Measurements from ENCODE around the gene SDK2. TPM values are rescaled to one million over a fixed set of nuclear protein-coding genes. Genes with fewer than 3 reads are reported as not detected.

SDK2 gene
- total and polyA plus RNA-seq, 9 of the 15 experiments (the other 6 are each of a cell fraction or from before 2014, with no cell fraction given) = 0.04 TPM; not detected in 8

DNA sequence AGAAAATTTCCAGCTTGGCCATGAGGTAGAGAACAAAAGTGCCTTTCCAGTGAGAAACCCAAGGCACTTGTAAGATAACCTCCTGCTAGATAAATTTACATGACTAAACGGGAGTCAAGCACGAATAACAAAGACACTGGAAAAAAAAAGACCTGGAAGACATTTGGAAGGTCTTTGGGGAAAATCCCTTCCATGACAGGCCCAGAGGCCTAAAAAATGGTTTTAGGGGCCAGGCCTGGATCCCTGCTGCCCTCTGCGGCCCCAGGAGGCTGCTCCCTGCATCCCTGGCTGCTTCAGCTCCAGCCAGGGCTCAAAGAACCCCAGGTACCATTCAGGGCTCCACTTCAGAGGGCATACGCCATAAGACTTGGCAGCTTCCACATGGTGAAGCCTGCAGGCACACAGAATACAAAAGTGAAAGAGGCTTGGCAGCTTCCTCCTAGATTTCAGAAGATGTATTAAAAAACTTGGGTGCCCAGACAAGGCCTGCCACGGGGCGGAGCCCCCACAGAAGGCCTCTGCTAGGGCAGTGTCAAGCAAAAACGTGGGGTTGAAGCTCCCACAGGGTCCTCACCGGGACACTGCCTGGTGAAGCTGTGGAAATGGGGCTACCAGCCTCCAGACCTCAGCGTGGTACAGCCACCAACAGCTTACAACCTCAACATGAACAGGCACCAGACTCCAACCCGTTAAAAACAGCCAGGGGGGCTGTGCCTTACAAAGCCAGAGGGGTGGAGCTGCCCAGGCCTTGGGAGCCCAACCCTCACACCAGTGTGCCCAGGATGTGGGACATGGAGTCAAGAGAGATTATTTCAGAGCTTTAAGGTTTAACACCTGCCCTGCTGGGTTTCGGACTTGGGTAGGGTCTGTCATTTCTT is 77.1 kb downstream of the SDK2 start (continued):
- TF ChIP-seq, protein P1, sequence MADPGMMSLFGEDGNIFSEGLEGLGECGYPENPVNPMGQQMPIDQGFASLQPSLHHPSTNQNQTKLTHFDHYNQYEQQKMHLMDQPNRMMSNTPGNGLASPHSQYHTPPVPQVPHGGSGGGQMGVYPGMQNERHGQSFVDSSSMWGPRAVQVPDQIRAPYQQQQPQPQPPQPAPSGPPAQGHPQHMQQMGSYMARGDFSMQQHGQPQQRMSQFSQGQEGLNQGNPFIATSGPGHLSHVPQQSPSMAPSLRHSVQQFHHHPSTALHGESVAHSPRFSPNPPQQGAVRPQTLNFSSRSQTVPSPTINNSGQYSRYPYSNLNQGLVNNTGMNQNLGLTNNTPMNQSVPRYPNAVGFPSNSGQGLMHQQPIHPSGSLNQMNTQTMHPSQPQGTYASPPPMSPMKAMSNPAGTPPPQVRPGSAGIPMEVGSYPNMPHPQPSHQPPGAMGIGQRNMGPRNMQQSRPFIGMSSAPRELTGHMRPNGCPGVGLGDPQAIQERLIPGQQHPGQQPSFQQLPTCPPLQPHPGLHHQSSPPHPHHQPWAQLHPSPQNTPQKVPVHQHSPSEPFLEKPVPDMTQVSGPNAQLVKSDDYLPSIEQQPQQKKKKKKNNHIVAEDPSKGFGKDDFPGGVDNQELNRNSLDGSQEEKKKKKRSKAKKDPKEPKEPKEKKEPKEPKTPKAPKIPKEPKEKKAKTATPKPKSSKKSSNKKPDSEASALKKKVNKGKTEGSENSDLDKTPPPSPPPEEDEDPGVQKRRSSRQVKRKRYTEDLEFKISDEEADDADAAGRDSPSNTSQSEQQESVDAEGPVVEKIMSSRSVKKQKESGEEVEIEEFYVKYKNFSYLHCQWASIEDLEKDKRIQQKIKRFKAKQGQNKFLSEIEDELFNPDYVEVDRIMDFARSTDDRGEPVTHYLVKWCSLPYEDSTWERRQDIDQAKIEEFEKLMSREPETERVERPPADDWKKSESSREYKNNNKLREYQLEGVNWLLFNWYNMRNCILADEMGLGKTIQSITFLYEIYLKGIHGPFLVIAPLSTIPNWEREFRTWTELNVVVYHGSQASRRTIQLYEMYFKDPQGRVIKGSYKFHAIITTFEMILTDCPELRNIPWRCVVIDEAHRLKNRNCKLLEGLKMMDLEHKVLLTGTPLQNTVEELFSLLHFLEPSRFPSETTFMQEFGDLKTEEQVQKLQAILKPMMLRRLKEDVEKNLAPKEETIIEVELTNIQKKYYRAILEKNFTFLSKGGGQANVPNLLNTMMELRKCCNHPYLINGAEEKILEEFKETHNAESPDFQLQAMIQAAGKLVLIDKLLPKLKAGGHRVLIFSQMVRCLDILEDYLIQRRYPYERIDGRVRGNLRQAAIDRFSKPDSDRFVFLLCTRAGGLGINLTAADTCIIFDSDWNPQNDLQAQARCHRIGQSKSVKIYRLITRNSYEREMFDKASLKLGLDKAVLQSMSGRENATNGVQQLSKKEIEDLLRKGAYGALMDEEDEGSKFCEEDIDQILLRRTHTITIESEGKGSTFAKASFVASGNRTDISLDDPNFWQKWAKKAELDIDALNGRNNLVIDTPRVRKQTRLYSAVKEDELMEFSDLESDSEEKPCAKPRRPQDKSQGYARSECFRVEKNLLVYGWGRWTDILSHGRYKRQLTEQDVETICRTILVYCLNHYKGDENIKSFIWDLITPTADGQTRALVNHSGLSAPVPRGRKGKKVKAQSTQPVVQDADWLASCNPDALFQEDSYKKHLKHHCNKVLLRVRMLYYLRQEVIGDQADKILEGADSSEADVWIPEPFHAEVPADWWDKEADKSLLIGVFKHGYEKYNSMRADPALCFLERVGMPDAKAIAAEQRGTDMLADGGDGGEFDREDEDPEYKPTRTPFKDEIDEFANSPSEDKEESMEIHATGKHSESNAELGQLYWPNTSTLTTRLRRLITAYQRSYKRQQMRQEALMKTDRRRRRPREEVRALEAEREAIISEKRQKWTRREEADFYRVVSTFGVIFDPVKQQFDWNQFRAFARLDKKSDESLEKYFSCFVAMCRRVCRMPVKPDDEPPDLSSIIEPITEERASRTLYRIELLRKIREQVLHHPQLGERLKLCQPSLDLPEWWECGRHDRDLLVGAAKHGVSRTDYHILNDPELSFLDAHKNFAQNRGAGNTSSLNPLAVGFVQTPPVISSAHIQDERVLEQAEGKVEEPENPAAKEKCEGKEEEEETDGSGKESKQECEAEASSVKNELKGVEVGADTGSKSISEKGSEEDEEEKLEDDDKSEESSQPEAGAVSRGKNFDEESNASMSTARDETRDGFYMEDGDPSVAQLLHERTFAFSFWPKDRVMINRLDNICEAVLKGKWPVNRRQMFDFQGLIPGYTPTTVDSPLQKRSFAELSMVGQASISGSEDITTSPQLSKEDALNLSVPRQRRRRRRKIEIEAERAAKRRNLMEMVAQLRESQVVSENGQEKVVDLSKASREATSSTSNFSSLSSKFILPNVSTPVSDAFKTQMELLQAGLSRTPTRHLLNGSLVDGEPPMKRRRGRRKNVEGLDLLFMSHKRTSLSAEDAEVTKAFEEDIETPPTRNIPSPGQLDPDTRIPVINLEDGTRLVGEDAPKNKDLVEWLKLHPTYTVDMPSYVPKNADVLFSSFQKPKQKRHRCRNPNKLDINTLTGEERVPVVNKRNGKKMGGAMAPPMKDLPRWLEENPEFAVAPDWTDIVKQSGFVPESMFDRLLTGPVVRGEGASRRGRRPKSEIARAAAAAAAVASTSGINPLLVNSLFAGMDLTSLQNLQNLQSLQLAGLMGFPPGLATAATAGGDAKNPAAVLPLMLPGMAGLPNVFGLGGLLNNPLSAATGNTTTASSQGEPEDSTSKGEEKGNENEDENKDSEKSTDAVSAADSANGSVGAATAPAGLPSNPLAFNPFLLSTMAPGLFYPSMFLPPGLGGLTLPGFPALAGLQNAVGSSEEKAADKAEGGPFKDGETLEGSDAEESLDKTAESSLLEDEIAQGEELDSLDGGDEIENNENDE (IDR thresholded peaks at IDR 0.05; ENCODE audit: low read depth, low read length) = no peak
- TF ChIP-seq, protein P2, sequence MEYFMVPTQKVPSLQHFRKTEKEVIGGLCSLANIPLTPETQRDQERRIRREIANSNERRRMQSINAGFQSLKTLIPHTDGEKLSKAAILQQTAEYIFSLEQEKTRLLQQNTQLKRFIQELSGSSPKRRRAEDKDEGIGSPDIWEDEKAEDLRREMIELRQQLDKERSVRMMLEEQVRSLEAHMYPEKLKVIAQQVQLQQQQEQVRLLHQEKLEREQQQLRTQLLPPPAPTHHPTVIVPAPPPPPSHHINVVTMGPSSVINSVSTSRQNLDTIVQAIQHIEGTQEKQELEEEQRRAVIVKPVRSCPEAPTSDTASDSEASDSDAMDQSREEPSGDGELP (CRISPR knock-in tag; IDR thresholded peaks at IDR 0.05; ENCODE audit: borderline replicate concordance) = no peak
- no peak for TF ChIP-seq ZNF175 (CRISPR knock-in tag; IDR thresholded peaks at IDR 0.05; ENCODE audit: low read depth)
- TF ChIP-seq RFX7 (CRISPR knock-in tag; IDR thresholded peaks at IDR 0.05) = no peak
- TF ChIP-seq, protein P3, sequence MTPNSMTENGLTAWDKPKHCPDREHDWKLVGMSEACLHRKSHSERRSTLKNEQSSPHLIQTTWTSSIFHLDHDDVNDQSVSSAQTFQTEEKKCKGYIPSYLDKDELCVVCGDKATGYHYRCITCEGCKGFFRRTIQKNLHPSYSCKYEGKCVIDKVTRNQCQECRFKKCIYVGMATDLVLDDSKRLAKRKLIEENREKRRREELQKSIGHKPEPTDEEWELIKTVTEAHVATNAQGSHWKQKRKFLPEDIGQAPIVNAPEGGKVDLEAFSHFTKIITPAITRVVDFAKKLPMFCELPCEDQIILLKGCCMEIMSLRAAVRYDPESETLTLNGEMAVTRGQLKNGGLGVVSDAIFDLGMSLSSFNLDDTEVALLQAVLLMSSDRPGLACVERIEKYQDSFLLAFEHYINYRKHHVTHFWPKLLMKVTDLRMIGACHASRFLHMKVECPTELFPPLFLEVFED (CRISPR knock-in tag; conservative IDR thresholded peaks at IDR 0.05) = no peak
- TF ChIP-seq LARP7 (IDR thresholded peaks at IDR 0.05) = no peak
- TF ChIP-seq KLF6 (CRISPR knock-in tag; IDR thresholded peaks at IDR 0.05; ENCODE audit: borderline replicate concordance) = no peak
- TF ChIP-seq SNRNP70 (optimal IDR thresholded peaks at IDR 0.05; ENCODE audit: low read depth, low read length) = no peak
- TF ChIP-seq ZKSCAN3 (CRISPR knock-in tag; IDR thresholded peaks at IDR 0.05) = no peak

All from K562 (cell line).